Gastroesophageal sphincter (tissue), 3 donors: ENCODE data around the gene GALNT12.

Source experiments
- CTCF ChIP-seq, 4 experiments: fragments of 200-600 bp in 2 of 4; fragments of 450-650 bp in 2 of 4; sonication (generic) in 1 of 4; IDR thresholded peaks; one replicate each; pipeline ENCODE4 v1.5.1; 2017 to 2019; ENCODE audit warnings: antibody characterized with exemption in 4 of 4, mild to moderate bottlenecking in 2 of 4, moderate library complexity in 2 of 4
- EP300 ChIP-seq: sonication (generic); formaldehyde crosslinking; IDR thresholded peaks from one replicate; pipeline ENCODE4 v1.6.1; 2017; ENCODE audit warnings: antibody characterized with exemption, mild to moderate bottlenecking
- POLR2A ChIP-seq, 2 donors: fragments of 450-650 bp; IDR thresholded peaks; one replicate each; pipeline ENCODE4 v1.6.1; 2017; ENCODE audit warnings: antibody characterized with exemption in 2 of 2, mild to moderate bottlenecking in 2 of 2, moderate library complexity in 1 of 2
- POLR2AphosphoS5 ChIP-seq: sonication (generic); formaldehyde crosslinking; IDR thresholded peaks from one replicate; pipeline ENCODE4 v1.6.1; 2017; ENCODE audit warnings: antibody characterized with exemption

GRCh38 chr9:98880311-98881015 is 73.0 kb downstream of the GALNT12 start:
- TF ChIP-seq POLR2A (IDR thresholded peaks at IDR 0.05) (no peak), CTCF (IDR thresholded peaks at IDR 0.05) (no peak), POLR2AphosphoS5 (no peak), EP300 (no peak)
